H9 (cell line): Measurements from ENCODE around the gene CMC4. TPM values are rescaled to one million over a fixed set of nuclear protein-coding genes. Genes with fewer than 3 reads are reported as not detected.

Experiments used
- DNase-seq: peaks from one replicate; pipeline ENCODE4 v3.0.0-alpha.2; 2017
- H2AFZ ChIP-seq: one replicate; pipeline ENCODE4 v1.6.1; 2013; ENCODE audit warnings: mild to moderate bottlenecking, low read length, control low read depth, moderate library complexity
- H2AK5ac ChIP-seq: 2 replicates; pipeline ENCODE4 v1.6.1; 2013; ENCODE audit warnings: low read length, control low read depth, mixed read lengths; ENCODE audit not compliant: insufficient read length
- H2BK120ac ChIP-seq: one replicate; pipeline ENCODE4 v1.6.1; 2013; ENCODE audit warnings: low read depth, mild to moderate bottlenecking, low read length, control low read depth, inconsistent platforms; ENCODE audit not compliant: poor library complexity, severe bottlenecking
- H2BK12ac ChIP-seq: 2 replicates; pipeline ENCODE4 v1.6.1; 2013; ENCODE audit warnings: low read length, control low read depth, mixed read lengths, low read depth; ENCODE audit not compliant: insufficient read length
- H2BK15ac ChIP-seq: 2 replicates; pipeline ENCODE4 v1.6.1; 2013; ENCODE audit warnings: low read depth, low read length, control low read depth
- H2BK20ac ChIP-seq: one replicate; pipeline ENCODE4 v1.6.1; 2013; ENCODE audit warnings: low read depth, mild to moderate bottlenecking, low read length, control low read depth, inconsistent platforms; ENCODE audit not compliant: poor library complexity, severe bottlenecking
- H2BK5ac ChIP-seq: 2 replicates; pipeline ENCODE4 v1.6.1; 2013; ENCODE audit warnings: low read length, control low read depth, mixed read lengths; ENCODE audit not compliant: insufficient read length
- H3K14ac ChIP-seq: 2 replicates; pipeline ENCODE4 v1.6.1; 2013; ENCODE audit warnings: low read length, control low read depth; ENCODE audit not compliant: insufficient read depth
- H3K18ac ChIP-seq: 2 replicates; pipeline ENCODE4 v1.6.1; 2013; ENCODE audit warnings: low read depth, mild to moderate bottlenecking, mixed read lengths, low read length, control low read depth; ENCODE audit not compliant: insufficient read length
- H3K23ac ChIP-seq: 2 replicates; pipeline ENCODE4 v1.6.1; 2013; ENCODE audit warnings: low read length, control low read depth, mixed read lengths, low read depth; ENCODE audit not compliant: insufficient read length
- H3K23me2 ChIP-seq: 2 replicates; pipeline ENCODE4 v1.6.1; 2013; ENCODE audit warnings: low read depth, mild to moderate bottlenecking, mixed read lengths, low read length, control low read depth; ENCODE audit not compliant: insufficient read length, poor library complexity, severe bottlenecking
- H3K27ac ChIP-seq: 2 replicates; pipeline ENCODE4 v1.5.1; 2013; ENCODE audit warnings: low read length, control low read depth, mixed read lengths, low read depth; ENCODE audit not compliant: insufficient read length
- H3K27me3 ChIP-seq: 2 replicates; pipeline ENCODE4 v1.6.1; 2013; ENCODE audit warnings: low read length, control low read depth, inconsistent platforms; ENCODE audit not compliant: insufficient read depth
- H3K4ac ChIP-seq: 2 replicates; pipeline ENCODE4 v1.6.1; 2013; ENCODE audit warnings: low read depth, mild to moderate bottlenecking, control low read depth, inconsistent platforms, low read length, moderate library complexity
- H3K4me1 ChIP-seq: 2 replicates; pipeline ENCODE4 v1.6.1; 2013; ENCODE audit warnings: low read length, control low read depth, inconsistent platforms; ENCODE audit not compliant: insufficient read depth
- H3K4me2 ChIP-seq: 2 replicates; pipeline ENCODE4 v1.6.1; 2013; ENCODE audit warnings: low read length, control low read depth, mixed read lengths; ENCODE audit not compliant: insufficient read length, insufficient read depth
- H3K56ac ChIP-seq: 2 replicates; pipeline ENCODE4 v1.6.1; 2013; ENCODE audit warnings: low read depth, mild to moderate bottlenecking, mixed read lengths, low read length, control low read depth; ENCODE audit not compliant: insufficient read length
- H3K79me1 ChIP-seq: 2 replicates; pipeline ENCODE4 v1.6.1; 2013; ENCODE audit warnings: low read depth, mild to moderate bottlenecking, moderate library complexity, low read length, control low read depth, inconsistent platforms; ENCODE audit not compliant: insufficient read depth, poor library complexity, severe bottlenecking
- H3K79me2 ChIP-seq: 2 replicates; pipeline ENCODE4 v1.6.1; 2013; ENCODE audit warnings: low read length, control low read depth, inconsistent platforms; ENCODE audit not compliant: insufficient read depth
- H3K9ac ChIP-seq: 2 replicates; pipeline ENCODE4 v1.6.1; 2013; ENCODE audit warnings: low read length, control low read depth, mixed read lengths; ENCODE audit not compliant: insufficient read length; ENCODE audit errors: extremely low read depth
- H3K9me3 ChIP-seq: one replicate; pipeline ENCODE4 v1.6.1; 2013; ENCODE audit warnings: low read depth, low read length, inconsistent platforms; ENCODE audit not compliant: control insufficient read depth
- H3T11ph ChIP-seq: one replicate; pipeline ENCODE4 v1.6.1; 2013; ENCODE audit warnings: mild to moderate bottlenecking, low read length, control low read depth, inconsistent platforms
- H4K20me1 ChIP-seq: one replicate; pipeline ENCODE4 v1.6.1; 2013; ENCODE audit not compliant: control insufficient read depth, insufficient read length, insufficient read depth
- H4K5ac ChIP-seq: 2 replicates; pipeline ENCODE4 v1.6.1; 2013; ENCODE audit warnings: low read depth, mild to moderate bottlenecking, mixed read lengths, low read length, control low read depth; ENCODE audit not compliant: insufficient read length
- H4K8ac ChIP-seq: replicated peaks from 2 replicates; pipeline ENCODE4 v1.6.1; 2013; ENCODE audit warnings: low read length, control low read depth, mixed read lengths, low read depth; ENCODE audit not compliant: insufficient read length
- H4K91ac ChIP-seq: 2 replicates; pipeline ENCODE4 v1.6.1; 2013; ENCODE audit warnings: low read depth, mild to moderate bottlenecking, moderate library complexity, mixed read lengths, low read length, control low read depth; ENCODE audit not compliant: insufficient read length
- H3K27ac Mint-ChIP-seq, 3 experiments: 2 replicates in 2 of 3; 3 replicates in 1 of 3; pipeline ENCODE4 v1.8.0; 2020 to 2021; ENCODE audit warnings: mixed read lengths in 3 of 3, mild to moderate bottlenecking in 1 of 3, moderate library complexity in 1 of 3
- H3K27me3 Mint-ChIP-seq: 2 replicates; pipeline ENCODE4 v1.8.0; 2021; ENCODE audit warnings: low read depth, mild to moderate bottlenecking, moderate library complexity, mixed read lengths
- H3K36me3 Mint-ChIP-seq, 3 experiments: 2 replicates in 2 of 3; 3 replicates in 1 of 3; pipeline ENCODE4 v1.8.0; 2020 to 2021; ENCODE audit warnings: low read depth in 3 of 3, mixed read lengths in 3 of 3; ENCODE audit not compliant: insufficient read depth in 1 of 3
- H3K4me1 Mint-ChIP-seq, 2 experiments: 2 replicates each; pipeline ENCODE4 v1.8.0; 2020; ENCODE audit warnings: mixed read lengths in 2 of 2
- H3K4me3 Mint-ChIP-seq, 2 experiments: 2 replicates in 1 of 2; 3 replicates in 1 of 2; pipeline ENCODE4 v1.8.0; 2020 to 2021; ENCODE audit warnings: mild to moderate bottlenecking in 2 of 2, mixed read lengths in 2 of 2, moderate library complexity in 1 of 2
- H3K9me3 Mint-ChIP-seq, 2 experiments: 2 replicates in 1 of 2; 3 replicates in 1 of 2; pipeline ENCODE4 v1.8.0; 2020; ENCODE audit warnings: mild to moderate bottlenecking in 2 of 2, mixed read lengths in 2 of 2, moderate library complexity in 1 of 2
- total RNA-seq: library from RNA; stranded (reverse); gene quantifications from 2 replicates; pipeline ENCODE4 v1.2.1, GENCODE V29; 2021
- TF ChIP-seq, protein P1 (sequence below): fragments of 200-600 bp; sonication (generic); conservative IDR thresholded peaks from 3 replicates; pipeline ENCODE4 v1.8.0; 2021; ENCODE audit warnings: antibody characterized with exemption, mild to moderate bottlenecking

Gene CMC4
- total RNA-seq, 1 experiment from 2014 or later = 6.2 TPM

DNA sequence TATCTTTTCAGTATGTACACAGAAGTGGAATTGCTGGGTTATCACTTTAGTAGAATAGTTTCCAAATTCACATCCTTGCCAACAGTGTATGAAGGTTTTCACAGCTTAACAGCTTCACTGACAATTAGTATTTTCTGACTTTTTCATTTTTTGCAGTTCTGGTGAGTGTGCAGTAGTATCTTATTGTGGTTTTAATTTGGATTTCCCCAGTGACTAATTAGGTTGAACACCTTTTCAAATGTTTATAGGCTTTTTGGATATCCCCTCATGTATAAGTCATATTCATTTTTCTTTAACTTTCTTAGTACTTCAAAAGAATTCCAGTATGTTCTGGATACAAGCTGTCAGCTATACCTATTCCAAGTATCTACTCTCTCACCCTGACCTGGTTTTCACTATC is 37.5 kb upstream of the CMC4 start:
- peaks cover 2% of the 10 kb centered on the region; the same call in 1 of the 2 replicates for H3K27me3 Mint-ChIP-seq
- H3K4me1 ChIP-seq = no peaks in the 10 kb centered on the region
- no peak overlapping the region for H3K9ac ChIP-seq
- no peak for DNase-seq
- no peak overlapping the region for H2AK5ac ChIP-seq
- H4K5ac ChIP-seq = no peak overlapping the region
- H3K27ac ChIP-seq = no peak overlapping the region
- peaks cover 11 to 30% (median 28%) of the 10 kb centered on the region in 3 experiments; a peak in 6 of 7 replicates for H3K36me3 Mint-ChIP-seq
- no peak overlapping the region for H3K56ac ChIP-seq
- H2BK5ac ChIP-seq = no peak overlapping the region
- no peak overlapping the region for H3T11ph ChIP-seq
- H3K9me3 ChIP-seq = peaks cover 9% of the 10 kb centered on the region
- no peak overlapping the region for H2BK20ac ChIP-seq
- H4K20me1 ChIP-seq = no peaks in the 10 kb centered on the region
- no peak overlapping the region for H3K4me3 Mint-ChIP-seq
- H3K79me2 ChIP-seq = no peaks in the 10 kb centered on the region
- H2AFZ ChIP-seq = no peak overlapping the region
- no peak overlapping the region for H3K4me2 ChIP-seq
- no peak overlapping the region for H3K27ac Mint-ChIP-seq
- H4K8ac ChIP-seq = no peak overlapping the region
- no peaks in the 10 kb centered on the region for H3K23me2 ChIP-seq
- no peak overlapping the region for H2BK120ac ChIP-seq
- H3K23ac ChIP-seq = no peak overlapping the region
- H3K14ac ChIP-seq = no peak overlapping the region
- H2BK15ac ChIP-seq = no peak overlapping the region
- no peak overlapping the region for H2BK12ac ChIP-seq
- no peaks in the 10 kb centered on the region for H3K79me1 ChIP-seq
- no peaks in the 10 kb centered on the region for H3K4me1 Mint-ChIP-seq
- H3K27me3 ChIP-seq = no peaks in the 10 kb centered on the region
- H3K9me3 Mint-ChIP-seq = peaks cover 70 to 83% of the 10 kb centered on the region in 2 experiments
- H3K4ac ChIP-seq = no peak overlapping the region
- H4K91ac ChIP-seq = no peak overlapping the region
- TF ChIP-seq, protein P1, sequence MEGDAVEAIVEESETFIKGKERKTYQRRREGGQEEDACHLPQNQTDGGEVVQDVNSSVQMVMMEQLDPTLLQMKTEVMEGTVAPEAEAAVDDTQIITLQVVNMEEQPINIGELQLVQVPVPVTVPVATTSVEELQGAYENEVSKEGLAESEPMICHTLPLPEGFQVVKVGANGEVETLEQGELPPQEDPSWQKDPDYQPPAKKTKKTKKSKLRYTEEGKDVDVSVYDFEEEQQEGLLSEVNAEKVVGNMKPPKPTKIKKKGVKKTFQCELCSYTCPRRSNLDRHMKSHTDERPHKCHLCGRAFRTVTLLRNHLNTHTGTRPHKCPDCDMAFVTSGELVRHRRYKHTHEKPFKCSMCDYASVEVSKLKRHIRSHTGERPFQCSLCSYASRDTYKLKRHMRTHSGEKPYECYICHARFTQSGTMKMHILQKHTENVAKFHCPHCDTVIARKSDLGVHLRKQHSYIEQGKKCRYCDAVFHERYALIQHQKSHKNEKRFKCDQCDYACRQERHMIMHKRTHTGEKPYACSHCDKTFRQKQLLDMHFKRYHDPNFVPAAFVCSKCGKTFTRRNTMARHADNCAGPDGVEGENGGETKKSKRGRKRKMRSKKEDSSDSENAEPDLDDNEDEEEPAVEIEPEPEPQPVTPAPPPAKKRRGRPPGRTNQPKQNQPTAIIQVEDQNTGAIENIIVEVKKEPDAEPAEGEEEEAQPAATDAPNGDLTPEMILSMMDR = no peak
- H3K18ac ChIP-seq = no peak overlapping the region
